Panc1 (cell line): ENCODE results near the gene OSER1. TPM values are rescaled to one million over a fixed set of nuclear protein-coding genes. Genes with fewer than 3 reads are reported as not detected.

ENCODE experiments used
- ATAC-seq: fragments of 200-7000 bp; cut with Tn5 transposase; 2 replicates; pipeline ENCODE4 v1.9.1; 2020; ENCODE audit warnings: mild to moderate bottlenecking, moderate library complexity
- BruUV-seq: library from RNA; stranded (reverse); fragments of 400-500 nt; replicated peaks from 2 replicates; lab custom pipeline; 2021; lab: Mats Ljungman, UMichigan
- CTCF ChIA-PET: fragments of 300-600 bp; sonication (Branson Sonifier 250); formaldehyde crosslinking; loops from one replicate; lab custom pipeline; 2022; ENCODE audit warnings: antibody characterized with exemption; lab: Charles Lee
- POLR2A ChIA-PET: fragments of 300-600 bp; sonication (Branson Sonifier 250); formaldehyde crosslinking; loops from one replicate; lab custom pipeline; 2022; ENCODE audit warnings: antibody characterized with exemption; lab: Charles Lee
- DNase-seq: peaks from one replicate; pipeline ENCODE4 v3.0.0-alpha.2; 2010; ENCODE audit warnings: low read depth, low spot score
- H3K27ac ChIP-seq: 2 replicates; pipeline ENCODE4 v1.5.1; 2011; ENCODE audit warnings: mild to moderate bottlenecking, low read length, inconsistent platforms
- H3K27me3 ChIP-seq: fragments of 200-500 bp; sonication (Bioruptor generic); 2 replicates; pipeline ENCODE4 v1.6.0; 2014; ENCODE audit warnings: low read length, inconsistent platforms; ENCODE audit not compliant: control insufficient read depth, insufficient read depth
- H3K36me3 ChIP-seq: fragments of 200-500 bp; sonication (Bioruptor generic); 2 replicates; pipeline ENCODE4 v1.5.1; 2014; ENCODE audit warnings: inconsistent platforms, mild to moderate bottlenecking, low read length, moderate library complexity; ENCODE audit not compliant: control insufficient read depth, insufficient read depth
- H3K4me1 ChIP-seq: 2 replicates; pipeline ENCODE4 v1.5.1; 2011; ENCODE audit warnings: inconsistent platforms, mild to moderate bottlenecking, low read length, moderate library complexity; ENCODE audit not compliant: control insufficient read depth, insufficient read depth
- H3K4me3 ChIP-seq, 2 experiments: 2 replicates each; pipeline ENCODE4 v1.5.1; 2011 to 2012; ENCODE audit warnings: low read depth in 2 of 2, low read length in 2 of 2, mild to moderate bottlenecking in 2 of 2, inconsistent platforms in 1 of 2, moderate library complexity in 1 of 2
- H3K9me3 ChIP-seq: fragments of 200-500 bp; sonication (Bioruptor generic); 2 replicates; pipeline ENCODE4 v1.5.1; 2014; ENCODE audit warnings: low read depth, mild to moderate bottlenecking, inconsistent platforms, low read length, moderate library complexity; ENCODE audit not compliant: control insufficient read depth, insufficient read depth
- CTCF ChIP-seq: fragments of 450-650 bp; IDR thresholded peaks from 2 replicates; pipeline ENCODE4 v1.5.1; 2017; ENCODE audit warnings: mild to moderate bottlenecking
- POLR2AphosphoS5 ChIP-seq: IDR thresholded peaks from 2 replicates; pipeline ENCODE4 v1.6.1; 2012; ENCODE audit warnings: mild to moderate bottlenecking, low read depth, low read length, moderate library complexity
- REST ChIP-seq, 2 experiments: IDR thresholded peaks; 2 replicates each; pipeline ENCODE4 v1.6.1; 2011 to 2012; ENCODE audit warnings: low read depth in 2 of 2, control low read depth in 1 of 2, low read length in 1 of 2, mild to moderate bottlenecking in 1 of 2, moderate library complexity in 1 of 2; ENCODE audit not compliant: insufficient read depth in 1 of 2
- SIN3A ChIP-seq: IDR thresholded peaks from 2 replicates; pipeline ENCODE4 v1.6.1; 2012; ENCODE audit warnings: low read depth, mild to moderate bottlenecking, low read length, moderate library complexity, borderline replicate concordance; ENCODE audit not compliant: insufficient read depth
- TCF7L2 ChIP-seq: IDR thresholded peaks from 2 replicates; pipeline ENCODE4 v1.6.1; 2011; ENCODE audit warnings: mild to moderate bottlenecking, low read depth, low read length, inconsistent platforms
- in situ Hi-C: cut with HindIII; loops from 2 replicates; pipeline ENCODE4 v1.10.0; 2016; ENCODE audit warnings: low sequenced_read_pairs, low pct_unique_long_range_greater_than_20kb
- intact Hi-C: fragments of 100-400 bp; cut with micrococcal nuclease; formaldehyde crosslinking; loops from one replicate; pipeline ENCODE4 v1.10.0; 2022; ENCODE audit not compliant: unreplicated experiment
- total RNA-seq: library from RNA; stranded (reverse); gene quantifications from one replicate; pipeline ENCODE4 v1.2.1, GENCODE V29; 2021; ENCODE audit not compliant: unreplicated experiment

Gene OSER1
- total RNA-seq, 1 experiment from 2014 or later, result 37.8 TPM

- in situ Hi-C loops (no loop called here), intact Hi-C loops (no loop called here)
- BruUV-seq, result no TSS peak
- no peaks in the 10 kb centered on the region for H3K36me3 ChIP-seq
- H3K4me3 ChIP-seq, result no peak overlapping the region
- no peak overlapping the region for H3K27ac ChIP-seq
- POLR2A ChIA-PET, result no interaction called here
- no peak for TF ChIP-seq POLR2AphosphoS5
- no peak for TF ChIP-seq SIN3A
- TF ChIP-seq REST (IDR thresholded peaks at IDR 0.05; ENCODE audit: insufficient read depth in 1 of 2, low read depth in 2 of 2, low read length in 1 of 2), result no peak
- TF ChIP-seq TCF7L2, result no peak
- TF ChIP-seq CTCF, result no peak
- CTCF ChIA-PET, result no interaction called here
- H3K4me1 ChIP-seq, result no peaks in the 10 kb centered on the region
- H3K9me3 ChIP-seq, result no peaks in the 10 kb centered on the region
- DNase-seq, result no peak
- ATAC-seq, result no peak
- H3K27me3 ChIP-seq, result no peaks in the 10 kb centered on the region
Measured at GRCh38 chr20:44180814-44181213, 29.8 kb downstream of the OSER1 start.

GRCh38 chr20:44176833-44177534 lies 33.6 kb downstream of the OSER1 start:
- POLR2A ChIA-PET, result no interaction called here
- Histone ChIP-seq H3K36me3 (no peaks in the 10 kb centered on the region), H3K4me3 (no peak overlapping the region), H3K27me3 (no peaks in the 10 kb centered on the region), H3K27ac (no peak overlapping the region), H3K9me3 (no peaks in the 10 kb centered on the region), H3K4me1 (no peaks in the 10 kb centered on the region)
- intact Hi-C loops (no loop called here), in situ Hi-C loops (no loop called here)
- DNase-seq (no peak), ATAC-seq (peak; percentile 60; the same call in 1 of the 2 replicates)
- no TSS peak for BruUV-seq
- CTCF ChIA-PET, result interaction anchor here (0.8 to 1.1 kb wide), 2 partner anchors 18 to 82 kb away, joined by 3 to 5 read pairs; no protein-coding TSS in a partner anchor
- TF ChIP-seq CTCF (no peak), SIN3A (no peak), REST (IDR thresholded peaks at IDR 0.05; ENCODE audit: insufficient read depth in 1 of 2, low read depth in 2 of 2, low read length in 1 of 2) (no peak), TCF7L2 (no peak), POLR2AphosphoS5 (no peak)
